Measurements from ENCODE around the gene HAND2. TPM values are rescaled to one million over a fixed set of nuclear protein-coding genes. Genes with fewer than 3 reads are reported as not detected.
A peak's percentile ranks its signal among the peaks of the same experiment; 100 is the strongest.

HAND2 gene
- total RNA-seq, 1 donor = not detected

DNA sequence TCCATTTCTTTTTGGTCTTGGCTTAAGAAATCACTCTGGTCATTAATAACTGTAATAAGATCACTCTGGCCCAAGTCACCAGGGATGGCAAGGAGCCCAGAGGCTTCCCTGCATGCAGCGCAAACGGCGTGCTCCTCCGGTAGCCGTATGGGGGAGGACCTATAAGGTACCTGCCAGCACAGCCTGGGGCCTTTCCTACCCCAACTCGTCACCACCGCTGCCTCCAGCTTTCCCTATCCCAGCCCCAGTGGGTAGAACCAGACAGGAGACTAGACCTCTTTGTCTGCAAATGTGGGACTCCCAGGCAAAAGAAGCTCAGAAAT lies 25.9 kb downstream of the HAND2 start:
- Histone ChIP-seq H3K4me3 (ENCODE audit: low read length) (no peak overlapping the region), H3K4me1 (ENCODE audit: insufficient read depth, low read length) (peaks cover 58% of the 10 kb centered on the region), H3K27me3 (ENCODE audit: insufficient read depth, low read length) (peaks cover 100% of the 10 kb centered on the region), H3K9me3 (ENCODE audit: low read depth, low read length) (no peaks in the 10 kb centered on the region)

DNA sequence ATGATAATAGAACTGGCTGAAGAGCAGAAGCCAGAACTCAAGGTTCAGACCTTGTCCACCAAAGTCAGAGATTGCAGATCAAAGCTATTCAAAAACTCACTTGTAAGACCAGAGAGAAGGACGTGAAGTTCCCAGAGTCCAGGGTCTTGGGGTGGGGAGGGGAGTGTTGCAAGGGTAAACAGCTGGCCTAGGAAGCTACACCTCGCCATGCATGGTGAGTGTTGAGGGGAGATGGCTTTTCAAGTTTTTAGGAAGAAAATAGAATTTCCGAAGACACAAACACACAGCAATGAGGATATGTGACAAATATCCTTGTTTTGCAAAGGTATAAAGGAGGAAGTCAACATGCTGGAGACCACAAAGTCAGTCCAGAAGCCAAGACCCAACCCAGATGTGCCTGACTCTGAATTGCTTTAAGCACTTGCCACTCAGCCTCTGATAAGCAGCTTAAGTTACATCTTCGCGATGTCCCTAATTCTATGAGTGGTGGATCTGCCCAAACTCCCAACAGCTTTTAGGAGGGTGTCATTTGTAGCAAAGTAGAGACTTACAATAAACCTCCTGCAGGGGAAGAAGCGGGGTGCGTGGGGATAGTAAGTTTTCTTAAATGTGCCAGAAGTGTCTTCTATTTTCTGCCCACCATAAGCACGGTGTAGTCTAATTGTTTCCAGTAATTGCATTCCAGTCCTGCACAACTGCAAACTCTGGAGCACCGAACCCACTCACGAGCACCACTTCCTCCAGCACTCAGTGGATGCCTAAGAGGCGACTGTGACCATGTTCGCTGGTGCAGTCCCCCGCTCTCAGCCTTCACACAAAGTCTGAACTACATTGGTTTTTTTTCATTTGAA lies 26.5 kb downstream of the HAND2 start:
- peaks cover 100% of the 10 kb centered on the region for H3K27me3 ChIP-seq (ENCODE audit: insufficient read depth, low read length)

GRCh38 chr4:173502282-173502681 lies 27.7 kb downstream of the HAND2 start:
- H3K4me3 ChIP-seq (ENCODE audit: low read length) = no peak overlapping the region
- peaks cover 87% of the 10 kb centered on the region for H3K27me3 ChIP-seq (ENCODE audit: insufficient read depth, low read length)
- no peaks in the 10 kb centered on the region for H3K9me3 ChIP-seq (ENCODE audit: low read depth, low read length)
- H3K4me1 ChIP-seq (ENCODE audit: insufficient read depth, low read length) = peaks cover 53% of the 10 kb centered on the region

More for the DNA sequence above, 26.5 kb downstream of the HAND2 start:
- Histone ChIP-seq H3K4me1 (ENCODE audit: insufficient read depth, low read length) (peaks cover 52% of the 10 kb centered on the region), H3K9me3 (ENCODE audit: low read depth, low read length) (no peaks in the 10 kb centered on the region), H3K4me3 (ENCODE audit: low read length) (no peak overlapping the region)

- Histone ChIP-seq H3K27me3 (ENCODE audit: insufficient read depth, low read length) (peaks cover 81% of the 10 kb centered on the region), H3K4me3 (ENCODE audit: low read length) (no peak overlapping the region), H3K9me3 (ENCODE audit: low read depth, low read length) (no peaks in the 10 kb centered on the region), H3K4me1 (ENCODE audit: insufficient read depth, low read length) (peaks cover 52% of the 10 kb centered on the region)
These were observed 28.4 kb downstream of the HAND2 start for GRCh38 chr4:173501592-173502150.

DNA sequence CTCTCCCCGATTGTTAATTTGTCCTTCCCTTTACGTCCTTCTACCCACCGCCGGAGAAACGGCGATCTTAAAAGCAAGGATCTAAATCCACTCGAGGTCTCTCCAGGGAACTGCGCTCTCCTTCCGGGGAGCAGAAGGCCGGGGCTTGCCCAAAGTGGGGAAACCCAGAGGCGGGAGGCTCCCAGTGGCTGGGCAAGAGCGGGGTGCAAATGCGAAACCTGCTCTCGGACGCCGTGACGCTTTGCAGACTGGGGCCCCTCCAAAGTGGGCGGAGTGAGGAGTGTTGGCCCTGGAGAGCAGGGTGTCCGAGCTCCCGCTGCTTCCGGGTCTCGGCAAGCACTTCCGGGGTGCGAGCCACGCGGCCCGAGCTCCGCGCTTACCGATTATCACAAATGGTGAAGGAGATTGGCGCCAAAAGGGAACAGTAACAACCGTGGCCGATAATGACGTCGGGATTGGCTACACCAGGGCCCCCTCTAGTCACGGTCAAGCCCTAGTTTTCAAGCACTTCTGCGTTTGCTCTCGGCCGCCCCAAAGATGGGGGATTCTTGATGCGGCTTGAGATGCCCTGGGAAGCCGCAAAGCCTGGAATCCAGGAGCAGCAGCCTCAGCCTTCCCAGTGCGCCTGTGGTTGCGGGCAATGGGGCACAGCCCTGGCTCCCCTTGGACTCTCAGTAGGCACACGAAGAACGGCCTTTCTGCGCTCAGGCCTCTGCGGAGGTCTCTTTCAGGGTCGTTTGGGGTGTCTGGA lies 29.0 kb downstream of the HAND2 start:
- Histone ChIP-seq H3K4me1 (ENCODE audit: insufficient read depth, low read length) (peaks cover 45% of the 10 kb centered on the region), H3K27me3 (ENCODE audit: insufficient read depth, low read length) (peaks cover 81% of the 10 kb centered on the region), H3K9me3 (ENCODE audit: low read depth, low read length) (no peaks in the 10 kb centered on the region), H3K4me3 (ENCODE audit: low read length) (peak overlapping the region; percentile 23)

DNA sequence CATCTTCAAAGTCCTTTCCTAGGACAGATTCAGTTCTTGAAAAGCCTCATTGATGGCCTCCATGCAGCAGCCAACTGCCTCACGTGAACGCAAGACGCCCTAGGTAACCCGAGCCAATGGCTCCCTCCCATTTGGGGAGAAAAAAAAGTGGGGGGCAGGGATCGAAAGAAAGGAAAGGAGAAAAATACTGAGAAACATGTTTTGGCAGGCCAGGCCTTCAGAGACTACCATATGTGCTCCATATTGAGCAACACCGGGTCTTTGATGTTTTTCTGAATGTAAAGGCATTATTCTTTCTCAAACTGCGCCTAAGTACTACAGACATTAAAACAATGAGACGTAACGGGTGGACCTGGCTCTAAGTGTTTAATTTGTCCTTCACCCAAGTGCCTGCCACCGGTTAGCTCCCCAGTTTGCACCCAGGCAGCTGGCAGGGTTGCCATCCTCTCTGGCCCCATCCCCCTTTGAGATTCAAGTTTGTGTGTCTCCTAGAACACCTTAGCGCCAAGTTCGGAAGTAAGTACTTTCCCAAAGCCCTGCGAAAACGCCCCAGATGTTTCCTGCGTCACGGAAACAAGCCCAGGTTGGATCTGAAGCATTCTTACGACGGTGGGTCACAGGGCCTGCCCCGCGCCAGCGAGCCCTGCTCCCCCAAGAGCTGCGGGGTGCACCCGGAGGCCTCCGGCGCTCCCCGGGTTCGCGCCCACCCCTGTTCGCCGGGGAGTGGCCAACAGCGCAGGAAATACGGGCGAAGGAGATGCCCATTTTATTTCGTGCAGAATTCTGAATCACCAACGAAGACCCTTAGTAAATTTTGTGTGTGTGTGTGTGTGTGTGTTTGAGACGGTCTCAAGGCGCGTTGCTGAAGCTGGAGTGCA lies 30.1 kb downstream of the HAND2 start:
- Histone ChIP-seq H3K4me1 (ENCODE audit: insufficient read depth, low read length) (peaks cover 38% of the 10 kb centered on the region), H3K4me3 (ENCODE audit: low read length) (no peak overlapping the region), H3K27me3 (ENCODE audit: insufficient read depth, low read length) (peaks cover 81% of the 10 kb centered on the region), H3K9me3 (ENCODE audit: low read depth, low read length) (no peaks in the 10 kb centered on the region)

DNA sequence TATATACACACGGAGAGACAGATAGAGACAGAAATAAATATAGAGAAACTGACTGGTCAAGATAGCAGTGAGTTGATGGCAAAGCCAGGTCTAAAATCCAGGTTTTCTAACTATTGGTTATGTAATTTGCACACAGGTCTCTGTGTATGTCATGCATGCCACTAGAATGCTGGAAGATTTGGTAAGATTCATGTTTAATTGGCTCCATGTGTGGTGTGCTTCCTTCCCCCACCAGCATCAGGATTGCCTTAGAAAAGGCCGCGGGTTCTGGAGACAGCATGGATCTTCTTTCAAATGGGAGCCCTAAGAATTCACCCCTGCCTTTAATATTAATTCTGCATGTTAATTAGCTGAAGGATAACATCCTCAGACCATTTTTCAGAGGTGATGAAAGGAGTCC lies 31.3 kb downstream of the HAND2 start:
- H3K27me3 ChIP-seq (ENCODE audit: insufficient read depth, low read length) = peaks cover 74% of the 10 kb centered on the region
- peaks cover 47% of the 10 kb centered on the region for H3K4me1 ChIP-seq (ENCODE audit: insufficient read depth, low read length)
- no peak overlapping the region for H3K4me3 ChIP-seq (ENCODE audit: low read length)
- H3K9me3 ChIP-seq (ENCODE audit: low read depth, low read length) = no peaks in the 10 kb centered on the region

GRCh38 chr4:173498023-173498422 lies 32.0 kb downstream of the HAND2 start:
- Histone ChIP-seq H3K27me3 (ENCODE audit: insufficient read depth, low read length) (peaks cover 66% of the 10 kb centered on the region), H3K9me3 (ENCODE audit: low read depth, low read length) (no peaks in the 10 kb centered on the region), H3K4me1 (ENCODE audit: insufficient read depth, low read length) (peaks cover 48% of the 10 kb centered on the region), H3K4me3 (ENCODE audit: low read length) (no peak overlapping the region)

DNA sequence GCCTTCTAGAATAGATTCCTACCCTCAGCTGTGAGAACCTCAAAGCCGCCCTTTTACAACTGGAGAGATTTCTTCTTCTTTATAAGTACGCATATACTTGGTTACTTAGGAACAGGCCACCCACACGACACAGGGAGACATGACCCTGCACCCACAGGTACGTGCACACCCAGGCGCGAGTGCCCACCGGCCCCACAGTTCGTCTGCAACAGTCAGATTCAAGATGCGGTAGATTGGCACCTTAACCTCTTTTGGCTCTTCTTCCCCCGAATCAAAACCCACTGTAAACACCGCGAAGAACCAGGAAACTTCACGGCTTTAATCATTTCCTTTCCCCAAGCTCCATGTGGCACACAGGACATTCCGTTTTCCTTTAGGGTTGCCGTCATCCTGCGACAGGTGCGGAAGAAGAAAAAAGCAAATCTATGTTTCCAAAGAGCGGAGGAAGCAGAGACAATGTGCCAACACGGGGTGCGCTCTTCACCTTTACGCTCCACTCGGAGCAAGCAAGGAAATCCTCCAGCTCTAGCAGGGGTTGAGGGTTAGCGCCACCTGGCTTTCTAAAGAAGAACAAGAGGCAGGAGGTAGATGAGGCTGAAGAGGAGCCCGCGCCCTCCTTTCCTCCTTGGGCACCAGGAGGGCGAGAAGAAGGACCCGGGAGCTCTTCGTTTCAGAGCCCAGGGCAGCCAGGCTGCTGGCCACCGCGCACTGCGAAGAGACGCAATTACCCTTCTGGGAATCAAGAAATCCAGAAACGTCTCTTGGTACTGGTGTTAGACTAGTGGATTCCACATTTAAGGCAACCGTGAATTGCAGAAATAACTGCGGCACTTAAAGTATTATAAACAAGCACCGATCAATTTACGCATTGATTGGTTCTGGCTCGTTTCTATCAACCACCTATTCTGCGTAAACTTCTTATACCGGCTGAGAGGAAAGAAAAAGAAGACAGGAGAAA lies 35.7 kb downstream of the HAND2 start:
- H3K9me3 ChIP-seq (ENCODE audit: low read depth, low read length) = no peaks in the 10 kb centered on the region
- no peak overlapping the region for H3K4me3 ChIP-seq (ENCODE audit: low read length)
- H3K27me3 ChIP-seq (ENCODE audit: insufficient read depth, low read length) = peaks cover 29% of the 10 kb centered on the region
- peaks cover 43% of the 10 kb centered on the region for H3K4me1 ChIP-seq (ENCODE audit: insufficient read depth, low read length)

DNA sequence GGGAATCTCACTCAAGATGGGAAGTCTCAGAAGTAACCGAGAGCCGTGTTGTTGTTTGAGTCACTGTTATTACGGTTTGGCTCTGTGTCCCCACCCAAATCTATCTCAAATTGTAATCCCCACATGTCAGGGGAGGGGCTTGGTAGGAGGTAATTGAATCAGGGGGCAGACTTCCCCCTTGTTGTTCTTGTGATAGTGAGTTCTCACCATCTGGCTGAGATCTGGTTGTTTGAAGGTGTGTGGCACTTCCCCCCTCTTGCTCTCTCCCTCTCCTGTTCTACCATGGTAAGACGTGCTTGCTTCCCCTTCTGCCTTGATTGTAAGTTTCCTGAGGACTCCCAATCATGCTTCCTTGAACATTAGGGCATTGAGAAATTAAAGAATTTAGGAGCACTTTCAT lies 37.0 kb downstream of the HAND2 start:
- Histone ChIP-seq H3K9me3 (ENCODE audit: low read depth, low read length) (no peaks in the 10 kb centered on the region), H3K4me3 (ENCODE audit: low read length) (no peak overlapping the region), H3K27me3 (ENCODE audit: insufficient read depth, low read length) (peaks cover 21% of the 10 kb centered on the region), H3K4me1 (ENCODE audit: insufficient read depth, low read length) (peaks cover 38% of the 10 kb centered on the region)

GRCh38 chr4:173492315-173492714 lies 37.7 kb downstream of the HAND2 start:
- Histone ChIP-seq H3K4me1 (ENCODE audit: insufficient read depth, low read length) (peaks cover 30% of the 10 kb centered on the region), H3K4me3 (ENCODE audit: low read length) (no peak overlapping the region), H3K27me3 (ENCODE audit: insufficient read depth, low read length) (peaks cover 21% of the 10 kb centered on the region)

DNA sequence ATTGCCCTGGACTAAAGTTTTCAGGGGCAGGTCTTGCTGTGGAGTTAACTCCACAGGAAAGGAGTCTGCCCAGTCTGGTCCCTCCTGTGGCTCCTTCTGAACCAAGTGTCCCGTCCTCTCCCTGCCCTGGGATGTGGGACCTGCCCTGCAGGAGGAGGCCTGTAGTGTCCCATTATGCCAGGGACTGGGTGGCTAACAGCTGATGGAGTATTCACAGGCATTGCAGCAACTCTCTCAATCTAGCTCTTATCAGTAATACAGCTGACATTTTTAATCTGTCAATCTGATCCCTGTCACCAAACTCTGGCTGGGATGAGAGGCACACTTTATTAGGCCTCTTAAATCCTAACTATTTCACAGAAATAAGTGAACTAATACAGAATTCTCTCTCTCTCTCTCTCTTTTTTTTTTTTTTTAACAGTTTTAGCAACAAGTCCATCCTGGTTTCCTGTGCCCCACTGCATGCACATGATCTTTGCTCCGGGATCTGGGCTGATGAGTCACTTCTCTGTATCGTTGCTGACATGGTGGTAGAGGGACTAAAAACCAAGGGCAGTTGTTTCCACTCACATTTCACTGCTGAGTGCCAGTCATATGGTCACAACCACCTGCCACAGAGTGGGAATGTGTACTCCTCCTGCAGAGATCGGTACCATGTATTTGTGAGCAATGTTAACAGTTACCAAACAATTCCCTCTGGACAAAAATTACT lies 39.1 kb downstream of the HAND2 start:
- Histone ChIP-seq H3K4me1 (ENCODE audit: insufficient read depth, low read length) (peaks cover 27% of the 10 kb centered on the region), H3K9me3 (ENCODE audit: low read depth, low read length) (no peaks in the 10 kb centered on the region), H3K4me3 (ENCODE audit: low read length) (no peak overlapping the region), H3K27me3 (ENCODE audit: insufficient read depth, low read length) (peaks cover 15% of the 10 kb centered on the region)

More at GRCh38 chr4:173492315-173492714, 37.7 kb downstream of the HAND2 start:
- H3K9me3 ChIP-seq (ENCODE audit: low read depth, low read length) = no peaks in the 10 kb centered on the region

- Histone ChIP-seq H3K4me3 (ENCODE audit: low read length) (no peak overlapping the region), H3K4me1 (ENCODE audit: insufficient read depth, low read length) (peaks cover 27% of the 10 kb centered on the region), H3K9me3 (ENCODE audit: low read depth, low read length) (no peaks in the 10 kb centered on the region), H3K27me3 (ENCODE audit: insufficient read depth, low read length) (peaks cover 8% of the 10 kb centered on the region)
These were observed 39.8 kb downstream of the HAND2 start for GRCh38 chr4:173490256-173490655.
